ENCODE measurements around the gene DYNLT5.
"Not testable (repeated sequence)": the region's sequence is repeated elsewhere in the genome, so short reads cannot be mapped to it uniquely, and the experiment has no call there.

Gene DYNLT5

DNA sequence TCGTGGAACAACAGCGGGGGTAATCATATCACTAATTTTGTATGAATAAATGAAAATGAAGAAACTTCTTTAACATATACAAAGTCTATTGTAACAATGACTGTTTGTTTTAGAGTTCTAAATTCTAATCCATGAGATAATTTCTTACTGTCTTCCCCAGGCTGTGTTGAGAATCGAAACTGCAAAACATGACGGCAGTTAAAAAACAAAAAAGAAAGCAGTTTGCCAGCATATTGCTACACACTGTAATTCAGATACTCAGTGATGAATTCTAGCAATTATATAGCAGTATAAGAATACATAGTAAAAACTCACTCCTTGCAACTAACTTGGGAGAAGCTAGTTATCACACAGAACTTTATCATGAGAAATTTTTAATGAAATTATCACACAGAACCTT, 26.7 kb downstream of the DYNLT5 start:
- in situ Hi-C loops (cut with HindIII; ENCODE audit: low pct_ligation_motif_present, low sequenced_read_pairs): no loop called here
- TF ChIP-seq, protein P1, sequence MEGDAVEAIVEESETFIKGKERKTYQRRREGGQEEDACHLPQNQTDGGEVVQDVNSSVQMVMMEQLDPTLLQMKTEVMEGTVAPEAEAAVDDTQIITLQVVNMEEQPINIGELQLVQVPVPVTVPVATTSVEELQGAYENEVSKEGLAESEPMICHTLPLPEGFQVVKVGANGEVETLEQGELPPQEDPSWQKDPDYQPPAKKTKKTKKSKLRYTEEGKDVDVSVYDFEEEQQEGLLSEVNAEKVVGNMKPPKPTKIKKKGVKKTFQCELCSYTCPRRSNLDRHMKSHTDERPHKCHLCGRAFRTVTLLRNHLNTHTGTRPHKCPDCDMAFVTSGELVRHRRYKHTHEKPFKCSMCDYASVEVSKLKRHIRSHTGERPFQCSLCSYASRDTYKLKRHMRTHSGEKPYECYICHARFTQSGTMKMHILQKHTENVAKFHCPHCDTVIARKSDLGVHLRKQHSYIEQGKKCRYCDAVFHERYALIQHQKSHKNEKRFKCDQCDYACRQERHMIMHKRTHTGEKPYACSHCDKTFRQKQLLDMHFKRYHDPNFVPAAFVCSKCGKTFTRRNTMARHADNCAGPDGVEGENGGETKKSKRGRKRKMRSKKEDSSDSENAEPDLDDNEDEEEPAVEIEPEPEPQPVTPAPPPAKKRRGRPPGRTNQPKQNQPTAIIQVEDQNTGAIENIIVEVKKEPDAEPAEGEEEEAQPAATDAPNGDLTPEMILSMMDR (IDR thresholded peaks at IDR 0.05; ENCODE audit: low read depth, low read length, missing control alignments): no peak
- no peak overlapping the region for H3K4me3 ChIP-seq (ENCODE audit: low read depth, low read length)

DNA sequence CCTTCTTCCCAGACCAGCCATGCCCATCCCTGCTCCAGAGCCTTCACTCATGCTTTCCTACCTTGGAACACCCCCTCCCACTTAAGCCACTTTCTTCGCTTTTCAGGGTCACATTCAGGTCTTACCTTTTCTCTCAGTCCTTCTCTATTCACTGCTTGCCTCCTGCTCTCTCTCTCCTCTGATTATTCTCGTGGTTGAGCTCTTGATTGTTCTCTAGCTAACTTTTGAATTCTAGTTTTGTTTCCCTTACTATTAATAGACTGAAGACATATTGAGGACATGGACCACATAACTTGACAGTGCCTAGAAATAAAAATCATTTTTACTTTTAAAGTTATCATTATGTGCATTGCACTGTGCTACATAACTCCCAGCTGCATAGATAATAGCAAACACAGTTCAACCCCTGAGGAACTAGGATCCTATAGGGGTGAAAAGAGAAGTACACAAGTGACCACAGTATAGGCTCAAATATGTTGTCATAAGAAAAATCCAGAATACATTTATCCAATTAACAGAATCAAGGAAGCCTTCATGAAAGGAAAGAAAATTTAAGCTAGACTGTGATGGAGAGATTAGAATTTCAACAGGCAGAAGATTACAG, 27.3 kb downstream of the DYNLT5 start:
- H3K4me3 ChIP-seq (ENCODE audit: low read depth, low read length): no peak overlapping the region
- H3K36me3 ChIP-seq (replicated peaks): no peaks in the 10 kb centered on the region
- no peak for DNase-seq
- no peaks in the 10 kb centered on the region for H3K27me3 ChIP-seq (replicated peaks)
- in situ Hi-C loops (cut with HindIII; ENCODE audit: low pct_ligation_motif_present, low sequenced_read_pairs): no loop called here
- TF ChIP-seq, protein P1 (IDR thresholded peaks at IDR 0.05; ENCODE audit: low read depth, low read length, missing control alignments): no peak
- H3K27ac ChIP-seq: no peak overlapping the region

More for the DNA sequence above, 26.7 kb downstream of the DYNLT5 start:
- no peak for DNase-seq
- H3K36me3 ChIP-seq (replicated peaks): no peaks in the 10 kb centered on the region
- H3K27me3 ChIP-seq (replicated peaks): no peaks in the 10 kb centered on the region
- H3K27ac ChIP-seq: no peak overlapping the region

DNA sequence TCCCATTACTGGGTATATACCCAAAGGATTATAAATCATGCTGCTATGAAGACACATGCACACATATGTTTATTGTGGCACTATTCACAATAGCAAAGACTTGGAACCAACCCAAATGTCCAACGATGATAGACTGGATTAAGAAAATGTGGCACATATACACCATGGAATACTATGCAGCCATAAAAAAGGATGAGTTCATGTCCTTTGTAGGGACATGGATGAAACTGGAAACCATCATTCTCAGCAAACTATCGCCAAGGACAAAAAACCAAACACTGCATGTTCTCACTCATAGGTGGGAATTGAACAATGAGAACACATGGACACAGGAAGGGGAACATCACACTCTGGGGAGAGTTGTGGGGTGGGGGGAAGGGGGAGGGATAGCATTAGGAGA, 33.5 kb downstream of the DYNLT5 start:
- H3K4me3 ChIP-seq (ENCODE audit: low read depth, low read length); H3K27me3 ChIP-seq (replicated peaks); DNase-seq; H3K27ac ChIP-seq; H3K36me3 ChIP-seq (replicated peaks); in situ Hi-C loops (cut with HindIII; ENCODE audit: low pct_ligation_motif_present, low sequenced_read_pairs): not testable (repeated sequence)

DNA sequence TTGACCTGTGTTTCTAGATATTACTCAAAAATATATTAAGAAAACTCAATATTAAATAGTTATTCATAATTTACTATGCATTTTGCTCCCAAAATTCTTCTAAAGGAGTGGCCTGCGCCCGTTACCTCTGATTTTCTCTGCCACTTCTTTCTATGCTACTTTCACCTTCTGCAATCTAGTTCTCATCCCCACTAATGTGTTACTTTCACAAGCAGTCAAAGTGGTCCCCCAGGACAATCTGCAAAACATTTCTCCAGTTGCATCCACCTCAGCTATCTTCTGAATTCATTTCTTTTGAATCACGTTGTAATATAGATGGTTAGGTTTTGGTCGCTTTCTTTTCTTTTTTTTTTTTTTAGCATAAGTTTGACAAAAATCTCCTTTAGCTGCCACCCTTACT, 35.4 kb downstream of the DYNLT5 start:
- no peak for DNase-seq
- Histone ChIP-seq H3K27ac (no peak overlapping the region), H3K4me3 (ENCODE audit: low read depth, low read length) (no peak overlapping the region), H3K36me3 (replicated peaks) (no peaks in the 10 kb centered on the region), H3K27me3 (replicated peaks) (no peaks in the 10 kb centered on the region)
- TF ChIP-seq, protein P1 (IDR thresholded peaks at IDR 0.05; ENCODE audit: low read depth, low read length, missing control alignments): no peak
- in situ Hi-C loops (cut with HindIII; ENCODE audit: low pct_ligation_motif_present, low sequenced_read_pairs): no loop called here

DNA sequence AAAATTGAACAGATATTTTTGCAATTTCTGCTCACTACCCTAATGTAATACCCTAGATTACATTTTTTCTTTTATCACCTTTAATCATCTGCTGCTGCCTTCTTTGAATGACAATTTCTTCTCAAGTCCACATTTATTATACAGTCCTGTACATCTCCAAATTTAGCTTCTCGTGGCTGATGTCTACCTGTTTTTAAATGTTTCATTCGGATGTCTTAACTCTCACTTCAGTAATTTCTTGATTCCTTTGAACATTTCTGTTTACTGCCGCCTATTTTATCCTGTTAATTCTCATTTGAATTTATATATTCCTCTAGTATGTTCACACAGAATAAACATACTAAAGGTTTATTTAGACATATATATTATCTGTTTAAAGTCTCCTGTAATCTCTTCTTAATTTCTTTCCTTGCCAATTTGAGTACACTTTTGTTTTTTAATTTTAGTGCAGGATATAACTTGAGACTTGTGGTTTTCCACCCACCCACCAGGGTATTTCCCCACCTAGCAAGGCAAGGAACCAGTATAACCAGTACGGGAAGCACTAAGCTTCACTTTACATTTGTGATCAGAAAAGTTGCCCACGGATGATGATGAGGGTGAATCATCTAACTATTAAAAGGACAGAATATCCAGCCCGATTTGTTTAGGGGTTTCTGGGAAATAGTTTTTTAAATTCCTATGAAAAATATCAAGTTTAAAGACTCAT, 36.1 kb downstream of the DYNLT5 start:
- in situ Hi-C loops (cut with HindIII; ENCODE audit: low pct_ligation_motif_present, low sequenced_read_pairs): no loop called here
- Histone ChIP-seq H3K27ac (no peak overlapping the region), H3K27me3 (replicated peaks) (no peaks in the 10 kb centered on the region), H3K36me3 (replicated peaks) (no peaks in the 10 kb centered on the region), H3K4me3 (ENCODE audit: low read depth, low read length) (no peak overlapping the region)
- DNase-seq: no peak
- TF ChIP-seq, protein P1 (IDR thresholded peaks at IDR 0.05; ENCODE audit: low read depth, low read length, missing control alignments): no peak

DNA sequence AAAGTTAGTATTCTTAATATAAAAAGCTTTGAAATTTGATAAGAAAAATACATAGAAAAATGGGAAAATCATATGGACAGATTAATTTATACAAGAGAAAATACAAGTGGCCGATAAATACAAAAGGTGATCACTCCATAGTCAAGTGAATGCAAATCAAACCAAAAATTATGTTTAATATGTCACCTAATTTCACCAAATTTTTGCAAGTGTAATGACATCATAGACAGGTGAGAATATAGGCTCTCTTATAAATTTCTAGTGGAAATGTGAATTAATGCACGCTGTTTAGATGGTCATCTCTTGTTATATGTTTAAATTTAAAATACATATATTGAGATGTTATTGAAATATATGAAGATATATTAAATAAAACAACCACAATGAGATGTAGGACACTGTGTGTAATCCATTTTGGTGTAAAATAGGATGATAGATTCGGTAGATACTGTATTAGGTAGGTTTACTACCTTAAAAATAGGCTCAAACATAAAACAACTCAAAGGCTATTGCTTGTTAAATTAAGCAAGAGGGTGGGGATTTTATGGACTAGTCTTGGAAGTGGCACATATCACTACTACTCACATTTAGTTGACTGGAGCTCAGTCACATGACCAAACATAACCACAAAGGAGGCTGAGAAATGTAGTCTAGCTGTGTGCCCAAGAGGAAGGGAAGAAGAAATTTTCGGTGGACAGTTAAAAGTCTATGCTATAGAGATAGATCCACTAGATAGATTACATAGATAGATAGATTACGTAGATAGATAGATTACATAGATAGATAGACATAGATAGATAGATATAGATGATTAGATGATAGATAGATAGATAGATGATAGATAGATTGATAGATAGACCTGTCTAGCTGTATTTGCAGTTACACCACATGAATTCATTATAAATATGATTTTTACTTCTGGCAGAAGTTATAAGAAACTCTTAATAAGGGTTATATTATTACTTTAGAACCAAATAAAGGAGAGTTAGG, 39.7 kb downstream of the DYNLT5 start:
- no peaks in the 10 kb centered on the region for H3K27me3 ChIP-seq (replicated peaks)
- no peak for DNase-seq
- H3K36me3 ChIP-seq (replicated peaks): no peaks in the 10 kb centered on the region
- no peak overlapping the region for H3K4me3 ChIP-seq (ENCODE audit: low read depth, low read length)
- H3K27ac ChIP-seq: no peak overlapping the region
- TF ChIP-seq, protein P1 (IDR thresholded peaks at IDR 0.05; ENCODE audit: low read depth, low read length, missing control alignments): no peak
- in situ Hi-C loops (cut with HindIII; ENCODE audit: low pct_ligation_motif_present, low sequenced_read_pairs): no loop called here

DNA sequence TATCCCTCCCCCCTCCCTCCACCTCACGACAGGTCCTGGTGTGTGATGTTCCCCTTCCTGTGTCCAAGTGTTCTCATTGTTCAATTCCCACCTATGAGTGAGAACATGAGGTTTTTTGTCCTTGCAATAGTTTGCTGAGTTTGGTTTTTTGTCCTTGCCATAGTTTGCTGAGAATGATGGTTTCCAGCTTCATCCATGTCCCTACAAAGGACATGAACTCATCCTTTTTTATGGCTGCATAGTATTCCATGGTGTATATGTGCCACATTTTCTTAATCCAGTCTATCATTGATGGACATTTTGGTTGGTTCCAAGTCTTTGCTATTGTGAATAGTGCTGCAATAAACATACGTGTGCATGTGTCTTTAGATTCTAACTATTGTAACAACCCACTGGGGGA, 43.6 kb downstream of the DYNLT5 start:
- H3K4me3 ChIP-seq (ENCODE audit: low read depth, low read length); H3K36me3 ChIP-seq (replicated peaks); H3K27me3 ChIP-seq (replicated peaks); in situ Hi-C loops (cut with HindIII; ENCODE audit: low pct_ligation_motif_present, low sequenced_read_pairs); H3K27ac ChIP-seq; DNase-seq: not testable (repeated sequence)
